Measurements from ENCODE around the gene CHCHD5.
A peak's percentile ranks its signal among the peaks of the same experiment; 100 is the strongest.

The CHCHD5 gene

GRCh38 chr2:112542984-112543661, 41.3 kb upstream of the CHCHD5 start:
- peak; percentile 27 for DNase-seq
- H4K20me1 ChIP-seq (ENCODE audit: insufficient read depth, low read length), result no peaks in the 10 kb centered on the region; the same call in 1 of the 2 replicates
- H3F3A ChIP-seq (ENCODE audit: insufficient read depth, low read length), result peaks cover 26% of the 10 kb centered on the region
- H3K79me2 ChIP-seq (ENCODE audit: low read length), result peaks cover 56% of the 10 kb centered on the region
- peaks cover 9% of the 10 kb centered on the region; the same call in 1 of the 2 replicates for H3K4me1 ChIP-seq (ENCODE audit: low read length)
- no peaks in the 10 kb centered on the region for H3K9me3 ChIP-seq (replicated peaks; ENCODE audit: insufficient read depth, low read length)
- peak overlapping the region; percentile 92 for H3K9ac ChIP-seq (ENCODE audit: low read length)
- peak overlapping the region; percentile 89 for H3K4me2 ChIP-seq (ENCODE audit: low read depth, low read length)
- H3K27ac ChIP-seq (ENCODE audit: low read length), result peak overlapping the region; percentile 92; the same call in 1 of the 2 replicates
- peak overlapping the region; percentile 83 for H2AFZ ChIP-seq (ENCODE audit: low read length)
- H3K4me3 ChIP-seq (ENCODE audit: low read length), result peak overlapping the region; percentile 95
- H3K36me3 ChIP-seq (replicated peaks; ENCODE audit: insufficient read depth, low read length), result peaks cover 20% of the 10 kb centered on the region
- H3K9me2 ChIP-seq (replicated peaks; ENCODE audit: insufficient read depth, low read length), result no peaks in the 10 kb centered on the region
- H3K27me3 ChIP-seq (replicated peaks; ENCODE audit: insufficient read depth, low read length), result no peaks in the 10 kb centered on the region
- TF ChIP-seq EZH2phosphoT487 (IDR thresholded peaks at IDR 0.05; ENCODE audit: low read length) (no peak), CTCF (IDR thresholded peaks at IDR 0.05; ENCODE audit: low read length) (no peak), EZH2 (optimal IDR thresholded peaks at IDR 0.05; ENCODE audit: low read depth, low read length) (no peak)

- Histone ChIP-seq H2AFZ (ENCODE audit: low read length) (no peak overlapping the region), H3K9me2 (replicated peaks; ENCODE audit: insufficient read depth, low read length) (no peaks in the 10 kb centered on the region), H3K27ac (ENCODE audit: low read length) (no peak overlapping the region), H3K9ac (ENCODE audit: low read length) (no peak overlapping the region), H3F3A (ENCODE audit: insufficient read depth, low read length) (peaks cover 6% of the 10 kb centered on the region), H3K36me3 (replicated peaks; ENCODE audit: insufficient read depth, low read length) (peaks cover 32% of the 10 kb centered on the region), H3K4me2 (ENCODE audit: low read depth, low read length) (no peak overlapping the region), H3K9me3 (replicated peaks; ENCODE audit: insufficient read depth, low read length) (no peaks in the 10 kb centered on the region), H3K79me2 (ENCODE audit: low read length) (peaks cover 73% of the 10 kb centered on the region), H3K4me3 (ENCODE audit: low read length) (no peak overlapping the region), H4K20me1 (ENCODE audit: insufficient read depth, low read length) (no peaks in the 10 kb centered on the region; the same call in 1 of the 2 replicates), H3K4me1 (ENCODE audit: low read length) (peaks cover 4% of the 10 kb centered on the region; the same call in 1 of the 2 replicates), H3K27me3 (replicated peaks; ENCODE audit: insufficient read depth, low read length) (no peaks in the 10 kb centered on the region)
- no peak for TF ChIP-seq CTCF (IDR thresholded peaks at IDR 0.05; ENCODE audit: low read length)
- no peak for TF ChIP-seq EZH2 (optimal IDR thresholded peaks at IDR 0.05; ENCODE audit: low read depth, low read length)
- no peak for TF ChIP-seq EZH2phosphoT487 (IDR thresholded peaks at IDR 0.05; ENCODE audit: low read length)
- no peak for DNase-seq
These were observed 37.1 kb upstream of the CHCHD5 start for GRCh38 chr2:112547333-112547732.

GRCh38 chr2:112548980-112549379, 35.4 kb upstream of the CHCHD5 start:
- Histone ChIP-seq H3K4me2 (ENCODE audit: low read depth, low read length) (no peak overlapping the region), H3K9ac (ENCODE audit: low read length) (no peak overlapping the region), H4K20me1 (ENCODE audit: insufficient read depth, low read length) (no peaks in the 10 kb centered on the region; the same call in 1 of the 2 replicates), H3K9me3 (replicated peaks; ENCODE audit: insufficient read depth, low read length) (no peaks in the 10 kb centered on the region), H2AFZ (ENCODE audit: low read length) (no peak overlapping the region), H3K36me3 (replicated peaks; ENCODE audit: insufficient read depth, low read length) (peaks cover 35% of the 10 kb centered on the region), H3K27me3 (replicated peaks; ENCODE audit: insufficient read depth, low read length) (no peaks in the 10 kb centered on the region), H3K4me3 (ENCODE audit: low read length) (no peak overlapping the region), H3F3A (ENCODE audit: insufficient read depth, low read length) (no peaks in the 10 kb centered on the region; the same call in 1 of the 2 replicates), H3K79me2 (ENCODE audit: low read length) (peaks cover 57% of the 10 kb centered on the region), H3K9me2 (replicated peaks; ENCODE audit: insufficient read depth, low read length) (no peaks in the 10 kb centered on the region), H3K27ac (ENCODE audit: low read length) (no peak overlapping the region), H3K4me1 (ENCODE audit: low read length) (no peaks in the 10 kb centered on the region)
- TF ChIP-seq EZH2 (optimal IDR thresholded peaks at IDR 0.05; ENCODE audit: low read depth, low read length) (no peak), CTCF (IDR thresholded peaks at IDR 0.05; ENCODE audit: low read length) (no peak), EZH2phosphoT487 (IDR thresholded peaks at IDR 0.05; ENCODE audit: low read length) (no peak)
- DNase-seq, result no peak
